ENCODE data around the gene SSX2IP. TPM values are rescaled to one million over a fixed set of nuclear protein-coding genes. Genes with fewer than 3 reads are reported as not detected.
A peak's percentile ranks its signal among the peaks of the same experiment; 100 is the strongest.

SSX2IP gene, protein sequence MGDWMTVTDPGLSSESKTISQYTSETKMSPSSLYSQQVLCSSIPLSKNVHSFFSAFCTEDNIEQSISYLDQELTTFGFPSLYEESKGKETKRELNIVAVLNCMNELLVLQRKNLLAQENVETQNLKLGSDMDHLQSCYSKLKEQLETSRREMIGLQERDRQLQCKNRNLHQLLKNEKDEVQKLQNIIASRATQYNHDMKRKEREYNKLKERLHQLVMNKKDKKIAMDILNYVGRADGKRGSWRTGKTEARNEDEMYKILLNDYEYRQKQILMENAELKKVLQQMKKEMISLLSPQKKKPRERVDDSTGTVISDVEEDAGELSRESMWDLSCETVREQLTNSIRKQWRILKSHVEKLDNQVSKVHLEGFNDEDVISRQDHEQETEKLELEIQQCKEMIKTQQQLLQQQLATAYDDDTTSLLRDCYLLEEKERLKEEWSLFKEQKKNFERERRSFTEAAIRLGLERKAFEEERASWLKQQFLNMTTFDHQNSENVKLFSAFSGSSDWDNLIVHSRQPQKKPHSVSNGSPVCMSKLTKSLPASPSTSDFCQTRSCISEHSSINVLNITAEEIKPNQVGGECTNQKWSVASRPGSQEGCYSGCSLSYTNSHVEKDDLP
- total RNA-seq (2013): 3.1 TPM
- 1 to 10 TPM in 2 of 3 donors, under 1 TPM in 1; 0.85 to 2.8 (median 2.2) TPM for polyA plus RNA-seq
- polyA minus RNA-seq: 0.64 and 0.83 TPM in 2 replicates
- total RNA-seq: 0.75 to 18.1 (median 7.1) reads per million in 11 experiments

GRCh38 chr1:84690397-84691121 lies at the start of gene SSX2IP:
SSX2IP (minus strand) TSS chr1:84690461; CDS start chr1:84671219, 19,242 bp downstream.
- WGBS (ENCODE audit: insufficient coverage): under 1% methylated on average over 59 of the region's 68 CpGs
- Mint-ChIP-seq H3K4me1 (peaks cover 40% of the 10 kb centered on the region), H3K36me3 (no peaks in the 10 kb centered on the region), H3K27me3 (ENCODE audit: low read depth in 3 of 3) (peaks cover 0 to 3% (median 0%) of the 10 kb centered on the region in 3 donors), H3K27ac (peak within 1 kb of the TSS; percentile 76 to 94 (median 88)), H3K4me3 (peak within 1 kb of the TSS; percentile 89 to 95), H3K9me3 (peaks cover 0 to 2% (median 0%) of the 10 kb centered on the region in 7 donors)
- H3K79me2 ChIP-seq (ENCODE audit: insufficient read depth, low read length): peaks cover 37% of the 10 kb centered on the region
- TF ChIP-seq CTCF (IDR thresholded peaks at IDR 0.05): no peak
- H3K36me3 ChIP-seq (replicated peaks in 1 of 2; ENCODE audit: control insufficient read depth in 1 of 2, insufficient read depth in 2 of 2, low read length in 2 of 2): no peaks in the 10 kb centered on the region
- H3K4me3 ChIP-seq (replicated peaks in 1 of 3; ENCODE audit: low read depth in 2 of 3, low read length in 3 of 3): peak within 1 kb of the TSS; percentile 59 to 91 (median 81)
- peak within 1 kb of the TSS; percentile 89 for H2AFZ ChIP-seq (ENCODE audit: insufficient read depth, low read depth, low read length, poor library complexity, severe bottlenecking)
- peak within 1 kb of the TSS; percentile 86 for H3K4me2 ChIP-seq (replicated peaks; ENCODE audit: extremely low read depth, low read length, poor library complexity, severe bottlenecking)
- H4K20me1 ChIP-seq (ENCODE audit: insufficient read depth, low read length): no peaks in the 10 kb centered on the region
- peaks cover 29 to 40% of the 10 kb centered on the region in 2 donors for H3K4me1 ChIP-seq (ENCODE audit: control insufficient read depth in 1 of 2, insufficient read depth in 2 of 2, low read length in 2 of 2)
- DNase-seq: peak; percentile 94 to 96 (median 94)
- H3K9me3 ChIP-seq (replicated peaks in 1 of 2; ENCODE audit: control insufficient read depth in 1 of 2, insufficient read depth in 1 of 2, low read length in 2 of 2): no peaks in the 10 kb centered on the region
- intact Hi-C loops (cut with micrococcal nuclease): loop anchor here (10.0 kb wide), 2 partner anchors 116 to 546 kb away; partner anchors contain the start of genes CTBS (in 2 of the 2) and PRKACB (in 1 of the 2)
- H3K27me3 ChIP-seq (ENCODE audit: control insufficient read depth in 2 of 2, insufficient read depth in 2 of 2, low read length in 2 of 2): no peaks in the 10 kb centered on the region
- peak within 1 kb of the TSS; percentile 62 for H3K9ac ChIP-seq (ENCODE audit: insufficient read depth, low read length, poor library complexity, severe bottlenecking)
- H3K27ac ChIP-seq (ENCODE audit: low read depth in 1 of 2, low read length in 2 of 2): peak within 1 kb of the TSS; percentile 53 to 70

DNA sequence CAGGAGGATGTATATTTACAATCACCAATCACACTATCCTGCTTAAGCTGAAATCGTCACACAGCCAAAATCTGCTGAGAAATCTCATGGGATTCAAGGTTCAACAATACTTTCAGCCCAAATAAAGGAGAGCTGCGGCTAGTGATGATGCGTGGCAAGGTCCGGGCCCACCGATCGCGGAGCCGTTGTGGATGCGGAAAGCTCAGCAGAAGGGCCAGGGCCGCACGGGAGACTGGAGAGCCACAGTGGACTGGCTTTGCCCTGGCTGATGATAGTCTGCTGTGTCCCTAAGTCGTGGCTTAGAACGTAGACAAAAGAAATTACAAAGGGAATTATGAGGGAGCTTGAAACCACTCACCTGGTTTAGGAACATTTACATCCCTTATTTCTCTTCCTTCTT lies 48.0 kb upstream of the SSX2IP start:
- Histone ChIP-seq H3K4me3 (replicated peaks in 1 of 3; ENCODE audit: low read depth in 2 of 3, low read length in 3 of 3) (no peak overlapping the region), H4K20me1 (ENCODE audit: insufficient read depth, low read length) (no peaks in the 10 kb centered on the region), H3K4me2 (replicated peaks; ENCODE audit: extremely low read depth, low read length, poor library complexity, severe bottlenecking) (no peak overlapping the region), H3K27me3 (ENCODE audit: control insufficient read depth in 2 of 2, insufficient read depth in 2 of 2, low read length in 2 of 2) (no peaks in the 10 kb centered on the region), H3K4me1 (ENCODE audit: control insufficient read depth in 1 of 2, insufficient read depth in 2 of 2, low read length in 2 of 2) (no peaks in the 10 kb centered on the region), H3K79me2 (ENCODE audit: insufficient read depth, low read length) (no peaks in the 10 kb centered on the region), H3K27ac (ENCODE audit: low read depth in 1 of 2, low read length in 2 of 2) (no peak overlapping the region), H2AFZ (ENCODE audit: insufficient read depth, low read depth, low read length, poor library complexity, severe bottlenecking) (no peak overlapping the region), H3K9ac (ENCODE audit: insufficient read depth, low read length, poor library complexity, severe bottlenecking) (no peak overlapping the region), H3K36me3 (replicated peaks in 1 of 2; ENCODE audit: control insufficient read depth in 1 of 2, insufficient read depth in 2 of 2, low read length in 2 of 2) (no peaks in the 10 kb centered on the region), H3K9me3 (replicated peaks in 1 of 2; ENCODE audit: control insufficient read depth in 1 of 2, insufficient read depth in 1 of 2, low read length in 2 of 2) (no peaks in the 10 kb centered on the region)
- Mint-ChIP-seq H3K4me1 (no peaks in the 10 kb centered on the region), H3K27ac (no peak overlapping the region), H3K9me3 (no peaks in the 10 kb centered on the region), H3K27me3 (ENCODE audit: low read depth in 3 of 3) (peaks cover 0 to 1% (median under 1%) of the 10 kb centered on the region in 3 donors), H3K36me3 (no peaks in the 10 kb centered on the region), H3K4me3 (no peak overlapping the region)
- intact Hi-C loops (cut with micrococcal nuclease): no loop called here
- over 99% methylated on average over 11 of the region's 13 CpGs for WGBS (ENCODE audit: insufficient coverage)
- no peak for TF ChIP-seq CTCF (IDR thresholded peaks at IDR 0.05)
- DNase-seq: no peak

Measured in CD14-positive monocyte (primary cell).